Stomach (tissue), 9 donors: Measurements from ENCODE around the gene TMEM25. TPM values are rescaled to one million over a fixed set of nuclear protein-coding genes. Genes with fewer than 3 reads are reported as not detected.
"Not testable (repeated sequence)": the region's sequence is repeated elsewhere in the genome, so short reads cannot be mapped to it uniquely, and the experiment has no call there.

ENCODE experiments used
- DNase-seq, 2 donors: peaks; one replicate each; pipeline versions ENCODE4 v3.0.0 to v3.0.0-alpha.2; 2013 to 2019
- H3K27ac ChIP-seq, 5 donors: fragments of 200-600 bp in 4 of 5; sonication (generic) in 4 of 5; one replicate each; pipeline ENCODE4 v1.5.1; 2013 to 2019; ENCODE audit warnings: mild to moderate bottlenecking in 1 of 5, moderate library complexity in 1 of 5
- H3K27me3 ChIP-seq, 3 donors: fragments of 200-600 bp; sonication (generic); one replicate each; pipeline ENCODE4 v1.5.1; 2017 to 2019; ENCODE audit warnings: mixed run types in 1 of 3
- H3K36me3 ChIP-seq, 4 donors: fragments of 200-600 bp; sonication (generic); 1 replicate in 3 of 4; 2 replicates in 1 of 4; pipeline ENCODE4 v1.5.1; 2016 to 2019
- H3K4me1 ChIP-seq, 4 donors: fragments of 200-600 bp; sonication (generic); one replicate each; pipeline ENCODE4 v1.5.1; 2016 to 2019
- H3K4me3 ChIP-seq, 4 donors: fragments of 200-600 bp; sonication (generic) in 3 of 4; one replicate each; pipeline ENCODE4 v1.5.1; 2016 to 2019; ENCODE audit warnings: mild to moderate bottlenecking in 1 of 4
- H3K9me3 ChIP-seq, 4 donors: fragments of 200-600 bp; sonication (generic); one replicate each; pipeline ENCODE4 v1.5.1; 2016 to 2019
- CTCF ChIP-seq, 7 experiments: fragments of 450-650 bp in 4 of 7; fragments of 200-600 bp in 3 of 7; sonication (generic) in 3 of 7; IDR thresholded peaks; one replicate each; pipeline ENCODE4 v1.5.1; 2016 to 2019; ENCODE audit warnings: antibody characterized with exemption in 7 of 7, control low read depth in 2 of 7, mild to moderate bottlenecking in 1 of 7
- EP300 ChIP-seq: sonication (generic); formaldehyde crosslinking; IDR thresholded peaks from one replicate; pipeline ENCODE4 v1.6.1; 2017; ENCODE audit warnings: antibody characterized with exemption
- POLR2A ChIP-seq, 4 donors: fragments of 450-650 bp; IDR thresholded peaks; one replicate each; pipeline ENCODE4 v1.6.1; 2016; ENCODE audit warnings: antibody characterized with exemption in 4 of 4, control low read depth in 2 of 4, mild to moderate bottlenecking in 1 of 4, moderate library complexity in 1 of 4
- POLR2AphosphoS5 ChIP-seq, 3 donors: sonication (generic); formaldehyde crosslinking; IDR thresholded peaks; one replicate each; pipeline ENCODE4 v1.6.1; 2016; ENCODE audit warnings: antibody characterized with exemption in 3 of 3
- WGBS, 5 donors: extraction: QIAGEN DNeasy Blood & Tissue Kit in 3 of 5; methylation state at CpG; one replicate each; pipeline versions ENCODE4 v1.1.5 to v1.1.7; 2013 to 2018; 5-methylcytosine and 5-hydroxymethylcytosine counted together
- intact Hi-C: fragments of 100-400 bp; cut with DNase I; formaldehyde crosslinking; loops from one replicate; pipeline ENCODE4 v1.15.1; 2023; ENCODE audit warnings: low total_unique reads
- polyA plus RNA-seq, 3 donors: library from polyadenylated mRNA; stranded (reverse); fragments of 200-250 nt; gene quantifications; one replicate each; pipeline ENCODE4 v1.2.3, GENCODE V29; 2013
- total RNA-seq, 5 donors: library from RNA; depleted of rRNA; stranded (reverse); fragments of >200 nt; gene quantifications; one replicate each; pipeline versions ENCODE4 v1.1.0 to v1.2.3, GENCODE V29; 2014 to 2016
- donor health status: healthy with polysubstance abuse.
- donor health status: Bipolar disorder and iron deficiency.
- donor health status: healthy.

TMEM25 gene
- total and polyA plus RNA-seq, 8 donors = 4.0 to 52.7 (median 8.5) TPM; not detected in 1

GRCh38 chr11:118572061-118572980, 41.3 kb downstream of the TMEM25 start, which contains the start of gene ARCN1:
TSS of gene ARCN1 (plus strand) at chr11:118572409. CDS start at chr11:118572548, 139 bp downstream.
- peak; percentile 78 to 94 for DNase-seq
- peak within 1 kb of the TSS; percentile 87 to 98 (median 92) for H3K4me3 ChIP-seq
- H3K27ac ChIP-seq = peak within 1 kb of the TSS; percentile 92 to 99 (median 99)
- intact Hi-C loops = no loop called here
- no peaks in the 10 kb centered on the region for H3K27me3 ChIP-seq
- H3K36me3 ChIP-seq = peaks cover 0 to under 1% (median 0%) of the 10 kb centered on the region in 4 donors
- TF ChIP-seq POLR2A (IDR thresholded peaks at IDR 0.05) (no peak), EP300 (no peak), POLR2AphosphoS5 (IDR thresholded peaks at IDR 0.05) (peak in 2 of 3 donors; percentile 76 to 82), CTCF (IDR thresholded peaks at IDR 0.05) (no peak)
- peaks cover 34 to 48% (median 44%) of the 10 kb centered on the region in 4 donors for H3K4me1 ChIP-seq
- no peaks in the 10 kb centered on the region for H3K9me3 ChIP-seq
- 0 to 1% (median 0%) methylated on average over 30 to 55 of the region's 55 CpGs for WGBS, 5 donors

GRCh38 chr11:118572981-118573550, 42.1 kb downstream of the TMEM25 start:
- H3K36me3 ChIP-seq = peaks cover 0 to 3% (median 0%) of the 10 kb centered on the region in 4 donors
- 1 to 3% (median 2%) methylated on average over 10 of the region's 10 CpGs for WGBS, 5 donors
- peaks cover 34 to 55% (median 50%) of the 10 kb centered on the region in 4 donors for H3K4me1 ChIP-seq
- intact Hi-C loops = no loop called here
- no peaks in the 10 kb centered on the region for H3K9me3 ChIP-seq
- peak overlapping the region; percentile 87 to 98 (median 92) for H3K4me3 ChIP-seq
- H3K27ac ChIP-seq = peak overlapping the region; percentile 92 to 99 (median 99)
- no peaks in the 10 kb centered on the region for H3K27me3 ChIP-seq
- DNase-seq = peak in 1 of 2 donors; percentile 59
- TF ChIP-seq EP300 = no peak
- no peak for TF ChIP-seq POLR2AphosphoS5 (IDR thresholded peaks at IDR 0.05)
- TF ChIP-seq CTCF (IDR thresholded peaks at IDR 0.05) = no peak
- TF ChIP-seq POLR2A (IDR thresholded peaks at IDR 0.05) = no peak

GRCh38 chr11:118574636-118575035, 43.6 kb downstream of the TMEM25 start:
- intact Hi-C loops = no loop called here
- no peak for DNase-seq
- peak overlapping the region in 3 of 4 donors; percentile 6 to 88 (median 87) for H3K4me3 ChIP-seq

GRCh38 chr11:118577995-118578394, 47.0 kb downstream of the TMEM25 start:
- peaks cover 8 to 27% (median 20%) of the 10 kb centered on the region in 4 donors for H3K36me3 ChIP-seq
- peak overlapping the region in 1 of 5 donors; percentile 46 for H3K27ac ChIP-seq
- H3K4me1 ChIP-seq = peaks cover 38 to 88% (median 61%) of the 10 kb centered on the region in 4 donors
- H3K4me3 ChIP-seq, H3K9me3 ChIP-seq, DNase-seq, H3K27me3 ChIP-seq, intact Hi-C loops: not testable (repeated sequence)

More at GRCh38 chr11:118574636-118575035, 43.6 kb downstream of the TMEM25 start:
- Histone ChIP-seq H3K27ac (no peak overlapping the region), H3K36me3 (peaks cover 0 to 3% (median 0%) of the 10 kb centered on the region in 4 donors), H3K4me1 (peaks cover 41 to 71% (median 60%) of the 10 kb centered on the region in 4 donors), H3K9me3 (no peaks in the 10 kb centered on the region), H3K27me3 (no peaks in the 10 kb centered on the region)
- TF ChIP-seq POLR2AphosphoS5 (IDR thresholded peaks at IDR 0.05) (no peak), EP300 (no peak), CTCF (IDR thresholded peaks at IDR 0.05) (no peak), POLR2A (IDR thresholded peaks at IDR 0.05) (no peak)
- 80 to 92% (median 88%) methylated on average over 7 of the region's 7 CpGs for WGBS, 5 donors
